Skeletal muscle cell (primary cell): ENCODE results near the gene SUPT6H.
A peak's percentile ranks its signal among the peaks of the same experiment; 100 is the strongest.
"Not testable (repeated sequence)": the region's sequence is repeated elsewhere in the genome, so short reads cannot be mapped to it uniquely, and the experiment has no call there.

Experiments
- DNase-seq: peaks from one replicate; pipeline ENCODE4 v3.0.0-alpha.2; 2010; ENCODE audit warnings: low read depth
- H3K4me3 ChIP-seq: 2 replicates; pipeline ENCODE4 v1.5.1; 2011; ENCODE audit warnings: low read depth, mild to moderate bottlenecking, control low read depth, low read length, moderate library complexity

SUPT6H gene

GRCh38 chr17:28714281-28714680 is 52.3 kb downstream of the SUPT6H start:
- DNase-seq = no peak
- no peak overlapping the region for H3K4me3 ChIP-seq

GRCh38 chr17:28715217-28715616 is 53.2 kb downstream of the SUPT6H start:
- DNase-seq = no peak

GRCh38 chr17:28716740-28717577 is 55.0 kb downstream of the SUPT6H start:
- H3K4me3 ChIP-seq = peak overlapping the region; percentile 96
- no peak for DNase-seq

More at GRCh38 chr17:28715217-28715616, 53.2 kb downstream of the SUPT6H start:
- no peak overlapping the region for H3K4me3 ChIP-seq

- DNase-seq = no peak
Observed at GRCh38 chr17:28717578-28718332, 55.8 kb downstream of the SUPT6H start, which contains the start of gene RAB34. Gene RAB34, minus strand, starts transcription at chr17:28717868. Its CDS starts 602 bp downstream, at chr17:28717266.

GRCh38 chr17:28718333-28719020 is 56.5 kb downstream of the SUPT6H start:
- peak overlapping the region; percentile 96 for H3K4me3 ChIP-seq
- DNase-seq = no peak

More at GRCh38 chr17:28717578-28718332, 55.8 kb downstream of the SUPT6H start, which contains the start of gene RAB34:
- H3K4me3 ChIP-seq = peak within 1 kb of the TSS; percentile 96

- DNase-seq = no peak
- H3K4me3 ChIP-seq = peak overlapping the region; percentile 96
Observed at GRCh38 chr17:28719021-28719433, 57.0 kb downstream of the SUPT6H start.

GRCh38 chr17:28720247-28720996 is 58.4 kb downstream of the SUPT6H start:
- no peak for DNase-seq
- peak overlapping the region; percentile 96 for H3K4me3 ChIP-seq

- H3K4me3 ChIP-seq = peak overlapping the region; percentile 96
- DNase-seq = not testable (repeated sequence)
Observed at GRCh38 chr17:28720997-28721329, 59.0 kb downstream of the SUPT6H start.

- peak overlapping the region; percentile 5 for H3K4me3 ChIP-seq
- no peak for DNase-seq
Observed at GRCh38 chr17:28722417-28723158, 60.6 kb downstream of the SUPT6H start.

- no peak overlapping the region for H3K4me3 ChIP-seq
- DNase-seq = no peak
Observed at GRCh38 chr17:28723159-28723835, 61.3 kb downstream of the SUPT6H start.

GRCh38 chr17:28723836-28724499 is 62.0 kb downstream of the SUPT6H start:
- DNase-seq, H3K4me3 ChIP-seq: not testable (repeated sequence)

- no peak for DNase-seq
- peak overlapping the region; percentile 67 for H3K4me3 ChIP-seq
Observed at GRCh38 chr17:28724500-28725165, 62.6 kb downstream of the SUPT6H start.

- no peak for DNase-seq
Observed at GRCh38 chr17:28725166-28725659, 63.2 kb downstream of the SUPT6H start.

GRCh38 chr17:28725660-28726225 is 63.7 kb downstream of the SUPT6H start:
- no peak for DNase-seq
- peak overlapping the region; percentile 67 for H3K4me3 ChIP-seq

More at GRCh38 chr17:28725166-28725659, 63.2 kb downstream of the SUPT6H start:
- H3K4me3 ChIP-seq = peak overlapping the region; percentile 67

GRCh38 chr17:28726226-28726626 is 64.2 kb downstream of the SUPT6H start, which contains the start of gene TLCD1:
Gene TLCD1, minus strand, starts transcription at chr17:28726233. Its CDS starts 136 bp downstream, at chr17:28726097.
- H3K4me3 ChIP-seq = peak within 1 kb of the TSS; percentile 67
- DNase-seq = no peak
